ENCODE data around the gene VN1R5.
A peak's percentile ranks its signal among the peaks of the same experiment; 100 is the strongest.
"Not testable (repeated sequence)": the region's sequence is repeated elsewhere in the genome, so short reads cannot be mapped to it uniquely, and the experiment has no call there.

Gene VN1R5

DNA sequence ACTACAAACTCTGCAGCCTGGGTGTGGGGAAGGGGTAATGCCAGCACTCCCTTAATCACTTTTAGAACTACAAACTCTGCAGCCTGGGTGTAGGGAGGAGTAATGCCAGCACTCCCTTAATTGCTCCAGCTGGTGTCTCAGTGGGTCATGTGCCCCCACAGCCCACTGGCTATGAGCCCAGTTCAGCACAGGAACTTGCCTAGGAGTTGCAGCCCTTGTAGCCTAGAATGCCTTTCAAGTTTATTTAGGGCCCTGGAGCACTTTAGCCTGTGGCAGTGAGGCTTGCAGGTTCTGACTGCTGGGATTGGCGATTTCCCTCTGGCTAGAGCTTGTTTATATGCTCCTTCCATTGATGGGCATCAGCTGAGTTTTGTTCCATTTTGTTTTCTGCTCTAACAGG, 17.1 kb downstream of the VN1R5 start:
- no peak for DNase-seq (ENCODE audit: low read depth)

DNA sequence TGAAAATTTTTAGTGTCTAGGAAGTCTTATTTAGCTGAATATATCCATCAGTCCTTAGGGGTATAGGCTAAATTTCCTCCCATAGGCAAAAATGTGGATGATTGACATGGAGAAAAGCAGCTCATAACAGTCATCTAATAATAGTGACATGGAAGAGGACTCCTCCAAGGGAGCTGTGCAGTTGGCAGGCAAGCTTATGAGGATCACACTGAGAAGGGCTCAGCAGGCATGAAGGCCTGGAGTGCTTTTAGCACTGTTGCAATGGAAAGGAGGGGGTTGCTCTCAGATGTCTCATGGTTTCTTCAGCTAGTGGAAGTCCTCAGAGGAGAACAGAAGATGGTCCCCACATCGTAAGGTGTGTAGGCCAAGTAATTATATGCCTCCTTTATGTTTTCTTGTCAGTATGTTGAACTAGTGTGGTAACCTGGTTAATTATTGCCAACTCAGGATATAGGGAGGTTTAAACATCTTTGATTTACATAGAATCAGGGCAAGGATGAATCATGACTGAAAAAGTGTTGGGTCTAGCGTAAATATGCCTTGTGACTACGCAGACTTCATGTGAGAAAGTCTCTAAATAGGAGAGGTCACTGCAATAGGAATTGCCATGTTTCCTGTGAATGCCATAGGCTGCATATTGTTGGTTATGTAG, 18.9 kb downstream of the VN1R5 start:
- no peak for DNase-seq (ENCODE audit: low read depth)

DNA sequence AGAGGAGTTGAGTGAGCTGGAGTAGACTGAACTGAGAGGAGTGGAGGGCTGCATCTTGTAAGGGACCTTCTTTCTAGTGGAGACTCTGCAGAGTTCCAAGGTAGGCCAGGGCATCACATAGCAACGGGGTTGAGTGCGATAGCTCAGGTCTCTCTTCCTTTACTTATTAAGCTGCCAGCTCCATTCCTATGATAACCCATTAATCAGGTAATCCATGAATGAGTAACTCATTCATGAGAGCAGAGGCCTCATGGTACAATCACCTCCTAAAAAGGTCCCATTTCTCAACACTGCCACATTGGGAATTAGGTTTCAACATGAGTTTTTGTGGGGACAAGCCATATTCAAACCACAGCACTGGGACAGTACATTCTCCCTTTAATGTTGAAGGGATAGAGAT, 21.3 kb downstream of the VN1R5 start:
- no peak for DNase-seq (ENCODE audit: low read depth)

DNA sequence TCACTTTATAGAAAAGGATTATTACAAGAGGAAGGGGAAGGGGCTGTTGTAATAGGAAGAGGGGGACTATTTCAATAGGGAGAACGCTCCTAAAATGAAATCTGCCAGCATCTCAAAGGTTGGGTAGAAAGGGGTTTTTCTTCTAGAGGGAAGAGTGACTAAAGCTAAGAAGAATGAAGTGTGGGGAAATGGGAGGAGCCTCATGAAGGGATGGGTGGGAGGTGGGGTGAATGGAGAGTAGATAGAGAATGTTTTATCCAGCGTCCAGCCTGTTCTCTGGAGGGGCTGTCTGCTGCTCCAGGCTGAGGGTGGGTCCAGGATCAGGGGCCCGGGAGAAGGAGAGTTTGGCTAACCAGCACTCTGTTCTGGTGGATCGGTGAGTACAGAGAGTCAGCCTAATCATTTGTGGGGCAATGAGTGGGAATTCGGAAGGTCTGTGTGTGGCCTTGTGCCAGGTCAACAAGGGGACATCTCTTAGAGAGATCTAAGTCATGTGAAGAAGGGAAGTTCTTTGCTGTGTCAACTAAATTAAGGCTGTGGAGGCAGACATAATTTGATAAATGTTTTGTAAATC, 25.2 kb downstream of the VN1R5 start:
- no peak for DNase-seq (ENCODE audit: low read depth)

DNA sequence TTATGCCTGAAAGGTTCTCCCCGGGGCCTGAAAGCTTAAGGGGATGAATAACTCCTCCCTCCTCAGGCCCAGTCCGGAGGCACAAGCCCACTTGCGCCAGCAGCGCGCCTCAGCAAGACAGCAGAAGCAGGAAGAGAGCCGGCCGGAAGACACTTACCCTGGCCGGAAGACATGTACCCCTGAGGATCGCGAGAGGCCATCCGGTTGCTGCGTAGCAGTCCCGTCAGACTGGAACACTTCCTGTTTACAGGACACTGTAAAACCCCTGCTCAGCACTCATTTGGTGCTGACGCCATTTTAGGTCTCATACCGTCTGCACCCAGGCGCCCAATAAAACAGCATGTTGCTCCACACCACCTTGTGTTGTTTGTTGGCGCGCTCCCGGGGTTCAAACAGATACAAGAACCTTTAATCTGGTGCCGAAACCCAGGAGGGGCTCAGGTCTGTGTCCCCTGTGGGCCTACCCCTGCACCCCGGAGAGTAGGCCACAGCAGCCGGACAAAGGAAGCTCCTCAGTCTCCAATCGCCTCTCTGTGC, 30.3 kb downstream of the VN1R5 start:
- DNase-seq (ENCODE audit: low read depth): no peak

DNA sequence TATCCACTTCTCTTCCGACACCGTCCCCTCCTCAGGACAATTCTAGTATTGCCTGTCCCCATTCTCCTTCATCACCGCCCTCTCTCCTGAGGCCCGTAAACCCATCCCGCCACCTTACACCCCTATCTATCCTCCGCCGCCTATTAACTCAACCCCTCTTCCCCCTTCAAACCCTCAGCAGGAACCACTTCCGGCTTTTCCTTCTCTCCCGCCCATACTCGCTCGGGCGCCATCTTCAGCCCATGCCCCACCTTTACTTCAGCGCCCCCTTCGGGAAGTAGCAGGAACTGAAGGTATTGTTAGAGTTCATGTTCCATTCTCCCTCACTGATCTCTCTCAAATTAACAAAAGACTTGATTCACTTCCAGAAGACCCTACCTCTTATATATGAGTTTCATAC, 31.6 kb downstream of the VN1R5 start:
- DNase-seq (ENCODE audit: low read depth): no peak

DNA sequence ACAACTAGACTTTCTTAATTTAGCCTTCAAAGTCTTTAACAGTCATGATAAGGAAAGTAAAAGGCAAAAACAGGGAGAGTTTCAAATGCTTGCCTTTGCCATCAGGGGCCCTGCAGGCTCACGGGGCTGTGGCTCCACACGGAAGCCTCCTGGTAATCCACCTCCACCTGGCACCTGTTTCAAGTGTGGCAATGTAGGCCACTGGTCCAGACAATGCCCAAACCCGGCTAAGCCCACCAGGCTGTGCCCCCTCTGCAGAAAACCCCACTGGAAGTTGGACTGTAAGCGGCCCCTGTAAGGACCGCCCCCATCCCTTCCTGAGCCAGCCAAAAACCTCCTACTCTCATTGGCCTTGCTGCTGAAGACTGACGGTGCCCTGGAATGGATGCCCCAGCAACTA, 32.5 kb downstream of the VN1R5 start:
- no peak for DNase-seq (ENCODE audit: low read depth)

DNA sequence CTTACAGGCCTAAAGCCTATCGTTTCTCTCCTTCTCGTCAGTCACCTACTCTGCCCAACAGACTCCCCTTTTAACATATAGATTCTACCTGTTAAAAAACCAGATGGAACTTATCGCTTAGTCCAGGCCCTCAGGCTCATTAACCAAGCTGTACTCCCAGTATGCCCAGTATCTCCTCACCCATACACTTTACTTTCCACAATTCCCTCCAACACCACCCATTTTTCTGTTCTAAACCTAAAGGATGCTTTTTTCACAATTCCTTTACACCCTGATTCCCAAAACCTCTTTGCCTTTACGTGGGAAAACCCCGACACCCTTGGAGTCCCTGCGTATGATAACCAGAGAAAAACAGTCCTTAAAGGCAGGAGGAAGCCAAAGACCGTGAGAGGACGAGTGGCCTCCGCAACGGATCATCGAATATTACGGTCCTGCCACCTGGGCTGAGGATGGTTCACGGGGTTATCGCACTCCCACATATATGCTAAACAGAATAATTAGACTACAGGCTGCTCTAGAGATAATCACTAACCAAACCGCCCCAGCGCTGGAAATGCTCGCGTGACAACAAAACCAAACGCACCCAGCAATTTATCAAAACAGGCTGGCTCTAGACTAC, 33.5 kb downstream of the VN1R5 start:
- DNase-seq (ENCODE audit: low read depth): not testable (repeated sequence)

DNA sequence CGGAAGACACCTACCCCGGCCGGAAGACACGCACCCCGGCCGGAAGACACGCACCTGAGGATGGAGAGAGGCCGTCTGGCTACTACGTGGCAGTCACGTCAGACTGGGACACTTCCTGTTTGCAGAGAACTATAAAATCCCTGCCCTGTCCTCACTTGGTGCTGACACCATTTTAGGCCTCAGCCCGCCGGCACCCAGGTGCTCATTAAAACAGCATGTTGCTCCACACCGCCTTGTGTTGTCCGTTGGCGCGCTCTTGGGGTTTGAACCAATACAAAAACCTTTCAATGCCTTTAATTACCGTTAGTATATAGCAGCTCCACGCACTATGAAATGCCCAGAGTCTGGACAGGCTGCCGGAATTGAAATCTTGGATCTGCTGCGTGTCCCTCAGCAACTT, 34.7 kb downstream of the VN1R5 start:
- DNase-seq (ENCODE audit: low read depth): no peak

DNA sequence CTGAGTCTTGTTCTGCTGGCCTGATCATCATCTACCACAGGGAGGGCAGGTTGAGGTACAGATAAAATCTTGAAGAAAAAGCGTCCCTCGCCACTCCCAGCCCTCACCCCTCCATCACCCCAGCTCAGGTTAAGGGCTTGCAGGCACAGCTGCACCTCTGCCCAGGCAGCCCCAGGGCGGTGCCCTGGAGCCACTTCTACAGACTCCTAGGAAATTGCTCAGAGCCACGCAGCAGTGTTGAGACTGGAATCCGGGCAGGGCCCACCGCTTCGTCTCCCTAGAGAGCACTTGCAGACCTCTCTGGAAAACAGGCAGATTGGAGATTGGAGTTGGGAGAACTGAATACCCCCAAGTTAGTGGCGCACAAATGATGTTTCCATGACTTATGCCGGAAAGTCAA, 35.3 kb downstream of the VN1R5 start:
- DNase-seq (ENCODE audit: low read depth): no peak

DNA sequence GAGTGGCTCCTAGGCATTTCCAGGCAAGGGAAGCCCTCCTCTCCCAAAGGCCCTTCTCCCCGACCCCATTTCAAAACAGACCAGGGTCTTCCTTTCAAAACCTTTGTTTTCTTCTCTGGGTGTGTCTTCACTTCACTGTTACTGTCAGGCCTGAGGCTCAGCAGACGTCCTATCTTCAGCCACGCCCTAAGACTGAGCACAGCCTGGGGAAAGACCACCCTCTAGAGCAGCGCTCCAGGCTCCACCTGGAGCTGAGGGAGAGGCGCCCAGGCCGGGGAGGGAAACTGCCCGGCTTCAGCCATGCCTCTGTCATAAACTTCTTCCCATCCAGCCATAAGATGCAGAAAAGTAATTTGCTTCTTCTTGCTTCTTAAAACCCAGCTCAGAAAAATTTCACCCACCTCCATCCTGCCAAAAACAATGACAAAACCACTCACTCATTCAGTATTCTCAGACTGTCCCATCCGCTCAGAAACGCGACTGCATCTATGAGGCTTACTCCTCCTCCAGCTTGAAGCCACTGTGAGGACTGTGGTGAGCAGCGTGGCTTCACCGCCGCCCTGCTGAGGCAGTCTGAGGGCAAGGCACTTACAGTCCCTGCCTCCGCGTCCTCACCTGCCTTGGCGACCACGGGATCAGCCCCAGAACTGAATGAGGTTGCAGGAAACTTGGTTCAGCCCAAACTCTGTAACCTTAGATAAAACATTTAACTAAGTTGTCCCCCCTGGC, 36.1 kb downstream of the VN1R5 start:
- no peak for DNase-seq (ENCODE audit: low read depth)

DNA sequence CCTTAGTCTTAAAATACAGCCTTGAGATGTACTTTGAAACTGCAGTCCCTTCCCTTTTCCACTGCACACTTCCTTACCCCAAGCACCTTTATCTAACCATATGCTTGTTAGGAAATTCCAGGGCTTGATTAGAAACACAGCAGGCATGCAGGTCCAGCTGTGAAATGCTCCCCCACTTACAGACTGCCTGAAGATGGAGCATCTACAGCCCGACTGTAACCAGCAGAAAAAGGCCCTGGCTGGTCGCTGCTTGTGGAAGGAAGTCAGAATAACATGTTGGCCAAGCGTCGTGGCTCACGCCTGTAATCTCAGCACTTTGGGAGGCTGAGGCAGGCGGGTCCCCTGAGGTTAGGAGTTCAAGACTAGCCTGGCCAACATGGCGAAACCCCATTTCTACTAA, 37.2 kb downstream of the VN1R5 start:
- DNase-seq (ENCODE audit: low read depth): no peak

DNA sequence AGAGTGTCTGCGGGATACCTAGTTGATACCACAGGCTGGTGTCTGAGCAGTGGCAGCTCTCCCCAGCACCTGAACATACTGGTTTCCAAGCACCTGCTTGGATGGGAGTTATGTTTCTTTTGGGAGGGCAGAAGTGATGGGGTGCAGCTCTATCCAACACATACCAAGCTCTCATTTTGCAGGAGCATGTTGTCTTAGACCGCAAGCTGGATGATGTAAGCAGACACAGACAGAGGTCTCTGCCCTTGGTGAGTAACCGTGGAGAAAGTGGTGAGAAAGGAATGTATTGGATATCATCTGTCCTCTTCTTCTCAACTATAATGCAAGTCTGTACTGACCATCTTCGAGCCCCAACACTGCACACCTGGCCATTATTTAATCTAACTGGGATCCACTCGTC, 38.4 kb downstream of the VN1R5 start:
- peak; percentile 21 for DNase-seq (ENCODE audit: low read depth)

DNA sequence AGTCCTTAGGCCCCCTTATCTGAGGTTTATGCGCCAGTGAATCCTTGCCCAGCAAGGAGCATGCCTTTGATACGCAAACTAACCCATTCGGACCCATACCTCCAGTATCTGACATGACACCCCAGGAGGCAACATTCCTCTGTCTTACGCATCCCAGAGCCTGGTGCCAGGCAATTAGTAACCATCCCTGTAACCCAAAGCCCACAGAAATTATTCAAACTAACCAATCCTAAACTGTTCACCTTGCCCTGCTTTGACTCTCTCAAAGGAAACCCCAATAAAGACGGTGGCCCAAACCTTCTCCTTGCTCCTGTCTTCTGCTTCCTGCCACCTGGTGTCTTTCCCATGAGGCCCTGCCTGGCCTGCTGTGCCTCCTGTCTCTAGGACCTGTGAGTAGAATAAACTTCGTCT, 39.4 kb downstream of the VN1R5 start:
- DNase-seq (ENCODE audit: low read depth): no peak

DNA sequence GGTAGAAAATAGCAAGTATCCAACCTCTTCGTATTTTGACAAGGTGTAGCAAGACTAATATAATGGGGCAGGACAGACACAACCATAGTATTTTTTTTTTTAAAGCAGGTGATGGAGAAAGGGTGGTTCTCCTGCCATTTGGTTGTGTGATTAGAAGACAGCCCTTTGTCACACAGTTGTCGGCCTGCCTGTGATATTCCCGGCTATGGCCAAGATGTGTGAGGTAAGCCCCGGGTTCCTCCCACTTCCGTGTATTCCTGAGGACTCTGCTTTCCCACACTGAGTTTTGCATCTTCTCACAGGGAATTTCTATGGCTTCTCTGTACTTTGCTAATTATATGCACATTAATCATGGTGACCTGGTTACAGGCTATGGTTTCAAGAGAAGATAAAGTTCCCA, 39.9 kb downstream of the VN1R5 start:
- DNase-seq (ENCODE audit: low read depth): no peak

DNA sequence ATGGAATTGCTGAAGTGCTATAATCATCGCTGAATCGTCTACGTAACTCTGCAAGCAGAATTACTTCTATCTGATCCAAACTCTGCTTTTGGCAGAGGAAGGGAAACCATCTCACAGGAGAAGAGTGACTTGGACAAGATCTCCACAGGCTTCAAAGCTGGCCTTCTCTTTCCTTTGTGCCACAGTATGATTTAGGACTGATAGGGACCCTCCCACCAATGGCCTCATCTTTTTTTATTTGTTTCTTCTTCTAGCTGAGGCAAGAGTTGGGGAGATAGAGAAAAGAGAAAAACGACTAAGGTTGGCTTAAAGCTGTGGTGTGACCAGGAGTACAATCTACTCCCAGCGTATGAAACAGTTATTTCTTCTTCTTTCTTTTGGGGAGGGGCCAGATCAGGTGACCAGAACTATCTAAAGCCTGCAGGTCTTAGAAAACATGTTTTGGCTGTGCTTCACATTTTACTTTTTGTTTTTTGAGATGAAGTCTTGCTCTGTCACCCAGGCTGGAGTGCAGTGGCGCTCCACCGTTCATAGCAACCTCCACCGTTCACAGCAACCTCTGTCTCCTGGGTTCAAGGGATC, 40.8 kb downstream of the VN1R5 start:
- no peak for DNase-seq (ENCODE audit: low read depth)

DNA sequence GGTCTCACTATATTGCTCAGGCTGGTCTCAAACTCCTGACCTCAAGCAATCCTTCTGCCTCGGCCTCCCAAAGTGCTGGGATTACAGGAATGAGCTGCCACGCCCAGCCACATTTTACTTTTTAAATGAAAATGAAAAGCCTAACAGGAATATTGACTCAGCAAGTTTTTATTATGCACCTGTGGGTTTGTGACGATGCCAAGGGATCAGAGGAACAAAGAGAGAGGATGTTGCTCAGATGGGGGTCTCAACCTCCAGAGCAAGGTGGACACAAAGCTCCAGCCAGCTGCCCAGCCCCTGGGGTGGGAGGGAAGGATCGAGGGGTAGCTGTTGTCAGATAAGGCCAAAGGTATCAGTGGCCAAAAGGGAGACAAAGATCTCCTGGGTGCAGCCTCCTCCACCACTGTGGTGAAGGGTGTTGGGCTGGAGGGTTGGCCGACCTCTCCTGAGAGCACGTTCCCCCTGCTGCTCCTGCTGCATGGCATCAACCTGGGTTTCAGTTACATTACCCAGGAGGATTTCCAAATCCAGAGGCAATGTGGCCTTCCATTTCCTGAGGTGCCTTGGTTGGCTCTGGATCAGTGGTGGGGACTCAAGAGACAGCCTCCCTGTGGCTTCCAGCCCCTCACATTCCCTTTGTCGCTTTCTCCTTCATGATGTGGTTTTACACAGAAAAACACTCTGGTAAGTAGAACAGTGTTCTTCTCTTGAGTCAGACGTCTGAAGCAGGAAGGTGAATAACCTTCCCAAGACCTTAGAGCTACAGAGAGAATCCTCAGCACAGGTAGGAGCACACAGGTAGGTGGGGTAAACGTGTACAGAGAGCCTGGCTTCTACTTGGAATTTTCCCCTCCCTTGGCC, 41.6 kb downstream of the VN1R5 start:
- no peak for DNase-seq (ENCODE audit: low read depth)

DNA sequence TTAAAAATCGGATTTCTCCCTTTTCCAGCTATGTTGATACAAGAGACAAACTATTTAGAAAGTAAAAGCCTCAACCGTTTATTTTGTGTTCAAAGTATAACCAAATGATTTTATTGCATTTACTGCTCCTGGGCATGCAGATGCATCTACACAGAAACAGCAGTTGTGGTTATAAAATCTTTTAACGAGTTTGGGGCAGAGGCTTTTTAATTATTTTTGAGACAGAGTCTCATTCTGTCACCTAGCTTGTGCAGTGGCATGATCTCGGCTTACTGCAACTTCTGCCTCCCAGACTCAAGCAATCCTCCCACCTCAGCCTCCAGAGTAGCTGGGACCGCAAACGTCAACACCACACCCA, 42.2 kb downstream of the VN1R5 start:
- no peak for DNase-seq (ENCODE audit: low read depth)

DNA sequence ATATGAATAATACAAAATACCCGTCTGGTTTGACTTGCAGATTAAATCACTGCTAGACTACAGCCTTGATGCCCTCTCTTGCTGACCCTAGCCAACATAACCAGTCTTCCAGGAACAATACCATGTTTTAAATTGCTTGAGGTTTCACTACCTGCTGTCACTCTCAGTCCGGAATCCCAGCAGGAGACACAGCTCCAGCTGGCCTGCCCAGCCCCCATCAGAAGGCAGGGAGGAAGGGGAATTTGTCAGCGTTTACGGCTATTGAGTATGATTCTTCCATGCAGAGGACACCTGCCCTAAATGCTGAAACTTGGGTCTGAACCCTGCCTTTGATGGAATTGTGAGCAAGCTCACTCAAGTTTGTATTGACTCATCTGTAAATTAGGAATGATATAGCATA, 42.8 kb downstream of the VN1R5 start:
- DNase-seq (ENCODE audit: low read depth): no peak

DNA sequence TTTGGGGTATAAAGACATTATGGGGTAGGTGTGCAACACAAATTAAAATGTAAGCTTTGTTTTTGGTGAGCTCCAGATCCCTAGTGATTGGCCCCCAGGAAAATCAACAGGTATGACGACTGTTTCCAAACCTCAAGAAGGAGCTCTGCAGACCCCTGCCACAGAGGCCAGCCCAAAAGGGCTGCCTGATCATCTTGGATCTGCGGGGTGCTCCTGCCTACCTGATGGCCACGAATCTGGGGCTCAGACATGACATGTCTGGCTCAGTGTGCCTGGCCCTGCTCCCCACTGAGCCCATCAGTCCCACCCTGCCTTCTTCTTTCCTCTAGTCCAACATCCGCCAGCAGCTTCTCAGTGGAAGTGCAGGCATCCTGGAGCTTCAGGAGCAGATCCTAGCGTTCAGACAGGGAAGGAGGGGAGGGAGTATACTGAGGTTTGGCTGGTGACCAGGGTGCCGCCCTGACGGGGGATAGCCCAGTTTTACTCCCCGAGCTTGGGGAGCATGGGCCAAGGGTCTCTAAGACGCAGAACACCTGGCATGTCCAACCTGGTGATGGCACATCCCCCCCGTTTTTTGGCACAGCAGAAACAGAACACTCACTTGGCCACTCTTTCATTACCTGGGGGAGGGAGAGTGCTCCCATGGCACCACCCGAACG, 44.0 kb downstream of the VN1R5 start:
- no peak for DNase-seq (ENCODE audit: low read depth)

DNA sequence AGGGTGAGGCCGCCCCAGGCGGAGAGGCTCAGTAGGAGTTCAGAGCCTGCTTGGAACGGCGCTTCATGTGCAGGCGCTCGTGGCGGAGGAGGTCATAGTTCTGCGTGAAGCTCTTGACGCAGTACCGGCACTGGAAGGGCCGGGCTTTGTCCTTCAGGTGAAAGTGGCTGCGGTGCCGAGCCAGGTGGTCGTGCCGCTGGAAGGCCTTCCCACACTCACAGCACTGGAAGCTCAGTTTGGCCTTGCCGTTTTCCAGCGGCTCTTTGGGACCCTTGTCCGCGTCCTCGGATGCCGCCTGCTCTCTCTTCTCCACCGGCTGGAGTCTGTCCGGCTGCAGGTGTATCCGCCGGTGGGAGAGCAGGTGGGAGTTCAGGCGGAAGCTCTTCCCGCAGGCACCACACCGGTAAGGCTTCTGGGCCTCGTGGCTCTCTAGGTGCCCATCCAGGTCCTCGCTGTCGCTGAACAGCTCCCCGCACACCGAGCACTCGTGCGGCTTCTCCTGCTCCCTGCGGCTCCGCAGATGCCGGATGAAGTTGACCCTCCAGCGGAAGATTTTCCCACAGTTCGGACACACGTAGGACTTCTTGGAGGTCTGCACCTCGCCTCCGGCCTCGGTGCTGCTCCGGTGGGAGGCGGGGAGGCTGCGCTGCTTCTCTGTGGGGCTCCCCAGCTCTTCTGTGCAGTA, 44.8 kb downstream of the VN1R5 start:
- DNase-seq (ENCODE audit: low read depth): no peak

All from GM04504 (cell line).